ENCODE measurements around the gene SETD2.

SETD2 gene

DNA sequence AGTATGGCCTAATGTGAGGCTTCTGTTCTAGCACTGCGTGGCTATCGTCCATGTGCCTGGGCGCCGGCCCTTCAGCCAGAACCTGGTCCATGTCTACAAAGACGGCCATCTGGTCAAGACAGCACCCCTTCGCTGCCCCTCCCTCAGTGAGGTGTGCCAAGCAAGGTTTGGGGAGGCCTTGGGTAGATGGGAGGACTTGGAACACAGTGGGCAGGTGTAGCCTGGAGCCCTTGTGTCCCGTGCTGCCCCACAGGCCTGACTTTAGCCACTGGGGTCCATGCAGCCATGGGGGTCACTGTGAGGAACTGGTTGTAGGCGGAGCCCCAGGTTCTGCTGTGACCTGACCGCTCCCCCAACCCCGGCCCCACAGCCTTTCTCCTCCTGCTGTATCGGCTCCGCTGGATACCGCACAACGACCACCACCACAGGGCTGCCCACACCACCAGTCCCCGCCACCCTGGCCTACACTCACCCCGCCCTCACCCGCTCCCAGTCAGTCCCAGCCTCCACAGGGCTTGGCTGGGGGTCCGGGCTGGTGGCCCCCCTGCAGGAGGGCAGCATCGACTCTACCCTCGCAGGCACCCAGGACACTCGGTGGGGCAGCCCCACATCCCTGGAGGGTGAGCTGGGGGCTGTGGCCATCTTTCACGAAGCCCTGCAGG lies 167.9 kb downstream of the SETD2 start:
- DNase-seq: no peak

DNA sequence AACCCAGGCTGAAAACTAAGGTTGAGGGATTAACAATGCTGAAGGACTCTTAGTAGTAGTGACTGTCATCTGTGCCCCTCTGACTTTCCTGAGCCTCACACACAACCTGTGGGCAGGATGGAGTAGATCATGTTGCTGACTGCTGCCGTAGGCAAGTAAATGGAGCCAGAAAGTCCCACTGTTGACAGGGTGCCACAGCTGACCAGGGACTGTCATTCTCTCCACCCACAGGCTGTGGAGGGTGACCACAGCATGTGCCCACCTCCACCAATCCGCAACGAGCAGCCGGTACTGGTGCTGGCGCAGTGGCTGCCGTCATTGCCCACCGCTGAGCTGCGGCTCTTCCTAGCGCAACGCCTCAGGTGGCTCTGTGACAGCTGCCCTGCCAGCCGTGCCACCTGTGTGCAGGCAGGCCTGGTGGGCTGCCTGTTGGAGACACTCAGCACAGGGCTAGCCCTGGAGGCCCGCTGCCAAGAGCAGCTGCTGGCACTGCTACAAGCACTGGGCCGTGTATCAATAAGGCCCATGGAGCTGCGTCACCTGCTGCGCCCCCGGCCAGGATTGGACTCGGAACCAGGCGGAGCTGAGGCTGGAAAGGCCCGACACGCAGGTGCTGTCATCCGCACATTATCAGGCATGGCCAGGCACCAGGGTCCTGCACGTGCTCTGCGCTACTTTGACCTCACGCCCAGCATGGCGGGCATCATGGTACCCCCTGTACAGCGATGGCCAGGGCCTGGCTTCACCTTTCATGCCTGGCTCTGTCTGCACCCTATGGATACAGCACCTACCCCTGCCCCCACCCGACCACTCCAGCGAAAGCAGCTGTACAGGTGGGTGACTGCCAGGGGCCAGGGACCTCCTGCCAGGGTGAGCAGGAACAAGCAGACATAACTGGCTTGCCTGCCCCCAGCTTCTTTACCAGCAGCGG lies 168.8 kb downstream of the SETD2 start:
- no peak for DNase-seq

DNA sequence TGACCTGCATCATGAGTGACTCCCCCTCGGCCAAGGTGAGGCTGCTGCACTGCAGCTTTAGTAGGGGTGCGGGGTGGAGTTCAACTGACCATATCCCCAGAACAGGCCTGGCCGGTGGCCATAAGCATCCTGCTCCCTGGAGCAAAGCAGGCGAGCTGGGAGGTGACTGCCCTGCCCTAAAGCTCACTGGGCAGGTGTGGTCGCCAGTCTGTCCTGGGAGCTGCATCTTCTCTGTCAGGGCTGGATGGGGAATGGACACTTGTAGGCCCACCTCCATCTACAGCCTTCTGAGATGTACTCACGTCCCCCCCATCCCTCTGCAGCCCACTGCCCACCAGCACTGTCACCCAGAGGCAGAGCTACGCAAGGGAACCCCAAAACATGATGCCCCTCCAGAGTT lies 169.9 kb downstream of the SETD2 start:
- no peak for DNase-seq

DNA sequence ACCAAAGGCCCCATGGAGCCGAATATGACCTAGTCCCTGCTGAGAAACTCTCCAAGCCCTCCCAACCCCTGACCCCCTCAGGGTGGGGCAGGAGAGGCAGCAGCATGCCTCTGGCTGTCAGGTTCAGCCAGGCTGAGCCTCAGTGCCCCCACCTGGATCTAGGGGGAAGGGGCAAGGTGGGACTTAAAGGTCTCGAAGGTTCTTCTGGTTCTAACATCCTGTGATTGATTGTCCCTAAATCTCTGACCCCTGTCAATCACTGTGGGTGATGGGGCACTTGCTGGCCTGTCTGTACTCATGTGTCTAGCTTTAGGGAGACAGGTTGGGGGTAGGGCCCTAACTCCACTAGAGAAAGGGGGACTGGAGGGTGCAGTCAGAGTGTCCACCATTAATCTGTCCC lies 170.6 kb downstream of the SETD2 start:
- DNase-seq: no peak

DNA sequence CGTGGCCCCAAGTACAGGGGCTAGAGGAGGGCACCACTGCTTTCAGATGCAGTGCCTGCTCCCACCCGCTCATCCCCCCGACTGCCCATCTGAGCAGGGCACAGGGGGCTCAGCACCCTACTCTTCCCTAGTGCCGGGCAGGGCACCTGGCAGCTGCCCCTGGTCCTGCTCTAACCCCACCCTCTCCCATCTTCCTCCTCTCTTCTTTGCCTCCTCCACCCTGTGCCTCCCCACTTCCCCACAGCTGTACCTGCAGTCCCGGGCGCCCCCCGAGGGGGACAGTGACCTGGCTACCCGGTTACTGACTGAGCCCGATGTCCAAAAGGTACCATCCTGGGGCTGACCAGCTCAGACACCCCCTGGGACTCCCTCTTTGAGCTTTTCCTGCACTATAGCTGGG lies 171.7 kb downstream of the SETD2 start:
- DNase-seq: no peak

DNA sequence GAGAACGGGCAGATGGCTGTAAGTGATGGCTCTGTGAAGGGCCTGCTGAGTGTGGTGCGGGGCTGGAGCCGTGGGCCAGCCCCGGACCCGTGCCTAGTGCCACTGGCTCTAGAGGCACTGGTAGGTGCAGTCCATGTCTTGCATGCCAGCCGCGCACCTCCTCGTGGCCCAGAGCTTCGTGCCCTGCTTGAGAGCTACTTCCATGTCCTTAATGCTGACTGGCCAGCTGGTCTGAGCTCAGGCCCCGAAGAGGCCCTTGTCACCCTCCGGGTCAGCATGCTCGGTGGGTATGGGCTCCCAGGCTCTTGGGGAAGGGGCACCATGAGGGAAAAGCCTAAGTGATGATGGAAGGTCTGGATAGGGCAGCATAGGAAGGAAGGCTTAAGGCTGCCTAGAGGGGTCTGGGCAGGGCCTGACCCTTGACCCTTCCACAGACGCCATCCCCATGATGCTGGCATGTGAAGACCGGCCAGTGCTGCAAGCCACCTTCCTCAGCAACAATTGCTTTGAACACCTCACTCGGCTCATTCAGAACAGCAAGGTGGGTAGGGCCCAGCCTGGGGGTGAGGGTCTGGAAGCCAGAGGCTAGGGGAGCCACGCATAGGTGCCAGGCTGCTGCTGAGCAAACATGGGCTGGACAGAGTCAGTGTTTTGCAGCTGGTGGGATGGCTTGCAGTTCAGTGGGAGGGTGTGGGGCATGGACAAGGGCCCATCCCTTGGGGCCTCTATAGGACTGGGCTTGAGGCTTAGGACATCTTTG lies 172.3 kb downstream of the SETD2 start:
- no peak for DNase-seq

DNA sequence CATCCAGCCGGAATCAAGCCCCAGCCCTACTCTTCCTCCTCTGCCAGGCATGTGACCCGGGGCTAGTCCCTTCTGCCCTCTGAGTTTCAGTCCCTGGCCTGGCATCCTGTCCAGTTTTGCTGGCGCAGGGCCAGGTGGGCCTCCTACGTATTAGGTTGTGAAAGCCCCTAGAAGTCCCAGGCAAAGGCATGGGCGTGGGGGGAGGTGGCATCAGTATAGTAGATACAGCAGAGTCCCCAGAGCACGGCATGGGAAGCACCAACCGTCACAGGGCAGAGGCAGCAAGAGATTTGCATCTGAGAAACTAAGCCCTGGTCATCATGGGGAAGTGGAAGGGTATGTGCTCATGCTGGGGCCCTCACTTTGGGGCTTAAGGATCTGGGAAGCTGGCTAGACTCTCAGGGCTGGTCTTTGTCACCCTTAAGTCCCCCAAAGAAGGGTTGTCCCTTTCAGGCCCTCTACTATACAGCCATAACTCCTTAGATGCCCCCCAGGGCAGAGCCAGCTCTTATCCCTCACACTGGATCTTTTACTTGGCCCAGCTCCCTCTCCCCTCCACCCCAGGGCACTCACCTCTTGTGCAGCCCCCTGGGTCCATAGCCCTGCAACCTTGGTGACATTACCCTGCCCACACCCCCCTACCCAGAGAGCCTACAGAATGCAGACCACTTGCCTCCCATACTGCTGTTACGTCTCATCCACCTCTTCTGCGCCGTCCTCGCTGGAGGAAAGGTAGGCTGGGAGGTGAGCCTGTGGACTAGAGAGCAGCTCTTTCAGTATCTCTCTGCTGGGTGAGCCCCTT lies 173.1 kb downstream of the SETD2 start:
- DNase-seq: no peak

DNA sequence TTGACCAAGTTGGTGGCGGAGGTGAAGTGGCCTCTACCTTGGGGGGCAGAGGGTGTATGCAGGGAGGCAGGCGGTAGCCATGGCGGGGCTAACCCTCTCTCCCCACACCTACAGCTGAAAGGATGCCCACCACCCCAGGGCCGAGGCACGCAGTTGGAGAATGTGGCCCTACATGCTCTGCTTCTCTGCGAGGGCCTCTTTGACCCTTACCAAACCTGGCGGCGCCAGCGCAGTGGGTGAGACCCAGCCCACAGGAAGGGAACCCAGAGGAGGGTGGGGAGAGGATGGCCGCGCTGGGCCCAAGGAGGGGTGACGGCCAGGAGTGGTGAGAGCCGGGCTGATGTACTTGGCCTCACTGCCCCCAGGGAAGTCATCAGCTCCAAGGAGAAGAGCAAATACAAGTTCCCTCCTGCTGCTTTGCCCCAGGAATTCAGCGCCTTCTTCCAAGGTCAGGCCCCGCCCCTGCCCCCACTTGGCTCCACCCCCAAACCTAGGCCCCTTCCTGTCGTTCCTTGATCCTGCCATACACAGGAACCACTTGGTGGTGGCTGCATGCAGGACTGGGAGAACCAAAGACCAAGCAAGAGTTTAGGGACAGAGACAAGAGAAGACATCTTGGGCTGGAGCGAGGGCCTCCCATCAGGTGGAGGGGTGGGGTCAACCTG lies 174.6 kb downstream of the SETD2 start:
- no peak for DNase-seq

DNA sequence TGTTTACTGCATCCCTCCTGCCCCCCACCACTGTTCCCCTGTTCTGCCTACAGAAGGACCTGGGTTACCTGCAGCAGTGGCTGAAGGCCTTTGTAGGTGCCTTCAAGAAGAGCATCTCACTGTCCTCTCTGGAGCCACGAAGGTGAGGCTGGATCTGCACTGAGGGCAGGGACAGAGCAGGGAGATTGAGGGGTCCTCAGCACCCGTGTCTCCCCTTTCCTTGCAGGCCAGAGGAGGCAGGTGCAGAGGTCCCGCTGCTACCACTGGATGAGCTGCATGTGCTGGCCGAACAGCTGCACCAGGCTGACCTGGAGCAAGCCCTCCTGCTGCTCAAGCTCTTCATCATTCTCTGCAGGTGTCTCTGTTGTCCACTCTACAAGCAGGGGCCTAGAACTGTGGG lies 175.3 kb downstream of the SETD2 start:
- no peak for DNase-seq

DNA sequence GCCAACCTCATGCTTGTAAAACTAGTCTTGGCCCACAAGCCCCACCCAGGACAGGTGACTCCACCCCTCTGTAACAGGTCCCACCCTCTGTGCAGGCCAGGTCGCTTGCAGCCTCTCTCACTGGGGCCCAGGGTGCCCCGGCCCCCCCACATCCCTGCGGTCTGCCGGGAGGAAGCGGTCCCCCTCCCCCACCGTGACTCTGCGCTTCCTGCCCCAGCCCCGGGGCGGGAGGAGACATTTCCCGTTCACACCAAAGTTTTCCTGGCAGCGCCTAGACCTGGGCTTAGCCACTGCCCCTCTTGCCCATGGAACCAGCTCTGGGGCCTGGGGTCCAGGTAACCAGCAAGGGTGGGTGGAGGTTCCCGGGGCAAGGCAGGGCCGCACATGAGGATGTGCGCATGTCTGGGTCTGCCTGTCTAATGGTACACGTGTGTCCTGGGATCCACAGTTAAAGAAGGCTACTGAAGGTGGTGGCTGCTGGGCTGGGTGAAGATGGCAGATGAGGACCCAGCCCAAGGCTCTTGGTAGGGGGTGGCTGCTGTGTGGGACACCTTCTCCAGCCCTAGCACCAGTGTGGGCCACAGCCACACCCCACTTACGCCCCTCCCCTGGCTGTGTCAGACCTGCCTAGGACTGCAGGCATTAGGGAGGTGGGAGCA lies 176.0 kb downstream of the SETD2 start:
- DNase-seq: peak; percentile 95

DNA sequence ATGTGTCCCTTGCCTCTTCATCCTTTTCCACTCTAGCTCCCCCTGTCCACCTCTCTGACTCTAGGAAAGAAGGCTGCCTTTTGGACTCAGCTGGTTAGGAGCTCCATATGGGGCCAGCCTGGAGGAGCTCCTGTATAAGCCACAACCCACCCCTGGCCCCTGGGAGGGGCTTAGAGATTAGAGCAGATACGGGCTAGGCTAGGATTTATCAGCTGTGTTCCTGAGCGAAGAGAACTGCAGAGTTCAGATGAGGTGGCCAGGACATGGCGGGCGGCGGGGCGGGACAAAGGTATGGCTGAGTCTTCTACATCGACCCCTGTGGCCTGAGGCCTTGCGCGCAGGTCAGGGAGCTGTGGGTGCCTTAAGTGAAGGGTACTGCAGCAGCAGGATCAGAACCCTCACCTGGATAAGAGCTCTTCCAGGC lies 176.6 kb downstream of the SETD2 start:
- DNase-seq: no peak

DNA sequence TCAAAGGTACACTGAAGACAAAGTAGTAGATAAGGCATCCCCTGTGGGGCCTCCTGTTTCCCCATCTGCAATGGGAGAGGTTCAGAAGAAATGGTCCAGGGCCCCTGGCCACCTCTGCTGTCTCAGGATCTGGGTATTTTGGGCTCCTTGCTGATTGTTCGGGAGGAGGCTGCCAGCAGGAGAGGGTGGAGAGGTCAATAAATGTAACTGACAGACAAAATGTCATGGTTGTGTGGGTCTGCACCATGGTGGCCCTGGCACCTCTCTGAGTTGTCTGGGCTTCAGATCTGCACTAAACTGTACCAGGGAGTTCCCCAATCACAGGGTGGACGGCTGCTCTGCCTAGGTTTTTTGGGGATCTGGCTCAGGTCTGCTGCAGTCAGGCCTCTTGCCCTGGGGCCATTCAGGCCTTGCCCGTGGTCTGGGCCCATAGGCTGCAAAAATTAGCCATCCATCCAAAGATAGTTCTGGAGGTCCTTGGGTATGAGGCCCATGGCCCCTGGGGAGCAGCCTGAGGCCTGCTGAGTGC lies 177.1 kb downstream of the SETD2 start:
- no peak for DNase-seq

DNA sequence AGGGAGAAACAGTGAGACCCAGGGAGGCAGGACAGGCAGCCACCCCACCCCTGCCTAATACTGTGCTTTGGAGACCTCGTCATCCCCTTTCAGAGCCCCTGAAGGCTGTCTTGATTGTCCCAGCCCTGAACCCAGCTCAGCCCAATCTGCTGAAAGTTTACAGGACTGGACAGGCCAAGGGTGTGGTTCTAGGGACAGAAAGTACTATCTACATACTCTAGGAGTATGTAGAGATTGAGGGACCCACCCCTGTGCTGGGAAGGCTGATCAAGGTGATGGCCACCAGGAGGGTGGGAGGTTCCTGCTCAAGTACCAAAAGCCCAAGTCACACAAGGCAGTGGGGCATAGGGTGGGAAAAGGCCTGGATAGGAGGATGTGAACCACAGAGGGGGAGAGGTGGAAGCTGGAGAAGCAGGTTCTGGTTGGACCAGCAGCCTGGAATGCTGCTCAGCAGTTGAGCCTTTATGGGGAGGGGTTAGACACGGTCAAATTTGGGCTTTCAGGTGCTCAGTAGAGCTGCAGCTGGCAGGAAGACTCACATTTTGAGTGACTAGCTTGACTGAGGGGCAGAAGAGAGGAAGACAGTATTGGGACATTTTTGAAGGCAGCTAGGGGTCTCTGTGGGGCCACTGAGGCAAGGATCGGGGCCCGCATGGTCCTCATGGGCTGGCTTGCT lies 177.7 kb downstream of the SETD2 start:
- DNase-seq: no peak

DNA sequence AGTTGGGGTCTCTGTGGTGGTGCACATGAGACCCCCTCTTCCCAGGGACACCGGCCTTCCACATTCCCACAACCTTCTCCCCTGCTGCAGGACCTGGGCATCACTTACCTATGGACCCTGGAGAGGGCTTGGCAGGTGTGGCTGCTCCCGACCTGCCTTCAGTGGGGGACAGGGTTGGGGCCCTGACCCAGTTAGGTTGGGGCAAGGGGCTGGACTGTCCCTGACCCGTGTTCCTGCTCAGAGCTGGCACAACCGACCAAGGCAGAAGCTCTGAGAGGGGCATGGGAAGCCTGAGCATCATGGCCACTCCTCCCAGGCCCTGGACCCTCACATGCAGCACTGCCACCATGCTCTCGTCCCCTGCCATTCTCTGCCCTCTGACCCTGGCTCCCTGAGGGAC lies 178.3 kb downstream of the SETD2 start:
- DNase-seq: no peak

DNA sequence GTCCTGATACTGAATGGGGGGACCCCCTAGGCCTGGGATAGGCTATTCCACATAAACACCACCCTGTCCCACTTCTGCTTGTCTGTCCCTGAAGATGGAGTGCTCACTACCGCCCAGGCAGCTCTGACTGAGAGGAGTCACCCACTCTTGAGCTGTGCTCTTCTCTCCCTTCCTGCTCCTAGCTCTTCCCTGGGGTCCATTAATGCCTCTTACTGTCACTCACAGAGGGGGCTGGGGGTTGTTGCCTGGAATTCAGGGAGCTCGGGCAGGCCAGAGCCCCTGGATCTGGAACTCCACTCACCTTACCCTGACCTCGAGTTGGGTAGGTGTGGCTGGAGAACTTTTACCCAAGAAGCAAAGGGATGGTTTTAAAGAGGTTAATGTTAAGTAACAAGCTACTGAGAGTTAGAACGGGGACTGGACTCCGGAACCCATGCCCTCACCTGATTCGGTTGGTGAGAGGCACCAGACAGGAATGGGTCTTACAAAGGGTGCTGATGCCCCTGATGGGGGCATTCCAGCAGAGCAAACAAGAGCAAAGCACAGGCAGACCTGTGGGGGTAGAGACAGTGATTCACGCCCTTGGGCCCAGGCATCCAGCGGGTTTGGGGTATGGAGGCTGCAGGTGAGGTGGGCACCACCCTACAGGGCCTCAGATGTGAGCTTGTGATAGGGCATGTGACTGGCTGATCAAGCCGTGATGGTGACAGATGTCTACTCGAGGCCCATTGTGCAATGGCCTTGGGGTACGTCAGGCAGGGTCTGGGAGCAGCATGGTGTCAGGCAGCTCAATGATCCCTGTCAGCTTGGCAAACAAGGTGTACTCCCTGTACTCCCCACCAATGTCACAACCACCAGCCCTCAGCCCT lies 179.1 kb downstream of the SETD2 start:
- no peak for DNase-seq

DNA sequence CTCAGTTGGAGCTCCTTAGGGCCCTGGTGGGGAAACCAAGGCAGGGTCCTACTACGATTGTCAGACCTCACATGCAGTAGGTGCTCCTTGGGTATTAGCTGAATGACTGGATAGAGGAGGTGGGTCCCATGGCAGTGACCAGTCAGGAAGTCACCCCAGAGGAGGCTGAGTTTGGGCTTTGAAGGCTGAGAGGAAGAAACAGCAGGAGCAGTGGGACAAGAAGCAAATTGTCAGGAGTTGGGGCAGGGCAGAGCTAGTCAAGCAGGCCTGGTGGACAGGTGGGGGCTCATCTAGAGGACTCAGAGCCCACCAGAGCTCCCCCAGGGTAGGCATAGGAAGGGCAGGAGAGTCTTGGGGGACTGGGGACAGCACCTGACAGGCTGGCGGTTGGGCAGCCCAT lies 181.4 kb downstream of the SETD2 start:
- no peak for DNase-seq

DNA sequence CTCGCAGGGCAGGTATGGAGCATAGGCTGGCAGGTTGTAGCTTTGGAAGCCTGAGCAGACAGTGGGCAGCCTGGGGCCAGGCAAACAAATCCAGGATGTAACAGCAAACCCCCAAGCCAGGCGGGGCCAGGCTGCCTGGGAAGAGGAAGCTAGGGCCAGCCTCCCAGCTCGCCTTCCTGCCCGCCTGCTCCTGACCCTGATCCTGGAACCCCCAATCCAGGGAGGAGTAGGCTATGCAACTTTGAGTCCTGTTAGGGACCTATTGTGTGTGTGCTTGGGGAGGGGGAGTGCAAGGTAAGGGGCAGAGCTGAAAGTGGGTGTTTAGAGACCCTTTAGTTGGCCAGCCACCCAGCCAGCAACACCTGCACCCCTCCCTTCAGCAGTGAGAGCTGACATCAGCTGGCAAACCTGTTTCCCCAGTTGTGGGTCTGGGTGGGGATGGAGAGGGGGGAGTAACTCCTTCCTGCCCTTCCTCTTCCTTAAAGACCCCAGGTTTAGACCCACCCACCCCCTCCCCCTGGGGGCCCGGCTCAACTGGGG lies 181.9 kb downstream of the SETD2 start:
- no peak for DNase-seq

DNA sequence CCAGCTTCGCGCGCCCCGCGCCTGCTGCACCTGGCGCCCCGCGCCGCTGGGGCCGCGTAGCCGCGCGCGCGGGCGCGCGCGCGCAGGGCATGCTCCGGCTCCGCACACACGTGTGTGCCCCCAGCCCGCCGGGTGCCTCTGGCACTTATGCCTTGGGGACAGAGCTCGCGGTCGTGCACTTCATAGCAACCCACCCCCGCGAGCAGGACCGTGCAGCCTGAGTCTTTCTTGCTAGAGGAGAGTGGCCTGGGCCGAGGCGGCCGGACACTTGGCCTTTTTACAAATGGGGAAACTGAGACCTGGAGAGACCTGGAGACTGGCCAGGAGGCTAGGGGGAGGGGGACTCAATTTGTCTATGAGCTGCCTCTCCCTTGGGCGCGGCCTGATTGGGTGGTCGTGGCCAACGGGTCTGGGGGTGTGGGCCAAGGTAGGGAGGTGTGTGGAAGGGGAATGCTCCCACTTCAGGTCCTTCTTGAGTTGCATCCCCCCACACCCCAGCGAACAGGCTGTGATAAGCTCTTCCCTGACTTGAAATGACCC lies 183.9 kb downstream of the SETD2 start:
- DNase-seq: no peak

Data from CD4-positive, alpha-beta T cell treated with Interleukin-6 for 4 hours (primary cell).